DND-41 (cell line): ENCODE data around the gene ZXDC.

ENCODE experiments used
- ATAC-seq: fragments of 200-7000 bp; cut with Tn5 transposase; 3 replicates; pipeline ENCODE4 v1.9.1; 2021; ENCODE audit warnings: low read depth; ENCODE audit not compliant: insufficient read depth
- DNase-seq: peaks from one replicate; pipeline ENCODE4 v3.0.0-alpha.2; 2020
- H2AFZ ChIP-seq: 2 replicates; pipeline ENCODE4 v1.6.0; 2012; ENCODE audit warnings: low read depth, low read length
- H3K27ac ChIP-seq: 2 replicates; pipeline ENCODE4 v1.5.1; 2012; ENCODE audit warnings: low read length, inconsistent platforms
- H3K27me3 ChIP-seq: fragments of 200-600 bp; sonication (generic); 2 replicates; pipeline ENCODE4 v1.6.0; 2012; ENCODE audit warnings: low read length, mild to moderate bottlenecking, inconsistent platforms; ENCODE audit not compliant: insufficient read depth, poor library complexity
- H3K36me3 ChIP-seq: 2 replicates; pipeline ENCODE4 v1.5.1; 2012; ENCODE audit warnings: low read length, inconsistent platforms; ENCODE audit not compliant: insufficient read depth
- H3K4me1 ChIP-seq: 2 replicates; pipeline ENCODE4 v1.5.1; 2012; ENCODE audit warnings: mild to moderate bottlenecking, low read length; ENCODE audit not compliant: insufficient read depth
- H3K4me2 ChIP-seq: 2 replicates; pipeline ENCODE4 v1.6.0; 2012; ENCODE audit warnings: mild to moderate bottlenecking, moderate library complexity, low read length, inconsistent platforms; ENCODE audit not compliant: insufficient read depth
- H3K4me3 ChIP-seq, 2 experiments: fragments of 200-600 bp in 1 of 2; shearing (Covaris generic) in 1 of 2; 2 replicates each; pipeline ENCODE4 v1.5.1; 2012 to 2016; ENCODE audit warnings: inconsistent platforms in 2 of 2, low read length in 2 of 2, mild to moderate bottlenecking in 2 of 2, low read depth in 1 of 2, moderate library complexity in 1 of 2
- H3K79me2 ChIP-seq: 2 replicates; pipeline ENCODE4 v1.6.0; 2012; ENCODE audit warnings: low read length, inconsistent platforms; ENCODE audit not compliant: insufficient read depth
- H3K9ac ChIP-seq: 2 replicates; pipeline ENCODE4 v1.6.0; 2012; ENCODE audit warnings: low read depth, mild to moderate bottlenecking, inconsistent platforms, low read length, moderate library complexity
- H3K9me3 ChIP-seq: 2 replicates; pipeline ENCODE4 v1.5.1; 2012; ENCODE audit warnings: low read length, moderate library complexity, mild to moderate bottlenecking, inconsistent platforms; ENCODE audit not compliant: insufficient read depth, severe bottlenecking
- H4K20me1 ChIP-seq: 2 replicates; pipeline ENCODE4 v1.6.0; 2012; ENCODE audit warnings: low read length; ENCODE audit not compliant: insufficient read depth
- EZH2 ChIP-seq: IDR thresholded peaks from 3 replicates; pipeline ENCODE4 v1.6.1; 2012; ENCODE audit warnings: borderline replicate concordance, low read depth, mild to moderate bottlenecking, moderate library complexity, low read length, inconsistent platforms; ENCODE audit not compliant: severe bottlenecking
- TF ChIP-seq, protein P1 (sequence below): IDR thresholded peaks from 2 replicates; pipeline ENCODE4 v1.5.1; 2012; ENCODE audit warnings: borderline replicate concordance, low read length, moderate library complexity, mild to moderate bottlenecking; ENCODE audit not compliant: poor library complexity, severe bottlenecking; ENCODE audit errors: extremely low read depth

ZXDC gene

DNA sequence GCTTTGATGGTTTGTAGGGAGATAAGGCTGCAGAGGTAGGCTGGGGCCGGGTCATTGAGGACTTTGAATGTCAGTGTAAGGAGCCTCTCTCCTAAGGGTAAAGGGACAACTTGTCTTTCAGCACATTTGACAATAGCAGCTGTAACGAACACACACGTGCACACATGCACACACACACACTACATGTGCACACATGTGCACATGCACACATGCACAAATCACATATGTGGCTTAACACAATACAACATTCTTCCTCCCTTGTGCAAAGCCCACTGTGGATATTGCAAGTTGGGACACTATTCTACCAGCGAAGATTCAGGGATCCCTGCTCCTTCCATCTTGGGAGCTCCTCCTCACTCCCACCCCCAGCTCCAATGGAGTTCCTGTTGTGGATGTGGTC is 82.1 kb downstream of the ZXDC start:
- Histone ChIP-seq H4K20me1 (no peaks in the 10 kb centered on the region), H3K4me1 (no peaks in the 10 kb centered on the region), H3K4me2 (no peak overlapping the region), H3K79me2 (no peaks in the 10 kb centered on the region), H3K36me3 (no peaks in the 10 kb centered on the region), H3K9me3 (no peaks in the 10 kb centered on the region), H3K9ac (no peak overlapping the region), H2AFZ (no peak overlapping the region), H3K27me3 (peaks cover 13% of the 10 kb centered on the region), H3K4me3 (no peak overlapping the region), H3K27ac (no peak overlapping the region)
- no peak for TF ChIP-seq EZH2
- TF ChIP-seq, protein P1, sequence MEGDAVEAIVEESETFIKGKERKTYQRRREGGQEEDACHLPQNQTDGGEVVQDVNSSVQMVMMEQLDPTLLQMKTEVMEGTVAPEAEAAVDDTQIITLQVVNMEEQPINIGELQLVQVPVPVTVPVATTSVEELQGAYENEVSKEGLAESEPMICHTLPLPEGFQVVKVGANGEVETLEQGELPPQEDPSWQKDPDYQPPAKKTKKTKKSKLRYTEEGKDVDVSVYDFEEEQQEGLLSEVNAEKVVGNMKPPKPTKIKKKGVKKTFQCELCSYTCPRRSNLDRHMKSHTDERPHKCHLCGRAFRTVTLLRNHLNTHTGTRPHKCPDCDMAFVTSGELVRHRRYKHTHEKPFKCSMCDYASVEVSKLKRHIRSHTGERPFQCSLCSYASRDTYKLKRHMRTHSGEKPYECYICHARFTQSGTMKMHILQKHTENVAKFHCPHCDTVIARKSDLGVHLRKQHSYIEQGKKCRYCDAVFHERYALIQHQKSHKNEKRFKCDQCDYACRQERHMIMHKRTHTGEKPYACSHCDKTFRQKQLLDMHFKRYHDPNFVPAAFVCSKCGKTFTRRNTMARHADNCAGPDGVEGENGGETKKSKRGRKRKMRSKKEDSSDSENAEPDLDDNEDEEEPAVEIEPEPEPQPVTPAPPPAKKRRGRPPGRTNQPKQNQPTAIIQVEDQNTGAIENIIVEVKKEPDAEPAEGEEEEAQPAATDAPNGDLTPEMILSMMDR = no peak
- DNase-seq (no peak), ATAC-seq (no peak)

DNA sequence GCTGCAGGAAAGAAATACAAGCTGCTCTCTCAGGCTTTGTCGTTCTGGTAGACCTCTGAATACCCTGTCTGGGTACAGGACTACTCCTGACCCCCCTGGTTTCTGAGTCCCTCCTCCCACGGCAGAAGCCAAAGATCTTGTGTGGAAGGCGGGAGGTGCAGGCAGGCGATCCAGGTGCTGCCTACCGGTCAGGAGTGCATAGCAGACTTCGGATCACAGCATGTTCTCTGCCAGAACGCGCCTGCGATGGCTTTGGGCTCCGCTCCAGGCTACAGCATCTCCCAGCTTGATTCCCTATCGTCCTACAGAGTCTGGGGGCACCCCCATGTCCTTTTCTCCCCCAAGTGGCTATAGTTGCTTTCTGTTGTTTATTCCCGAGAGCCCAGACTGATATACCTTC is 83.4 kb downstream of the ZXDC start:
- Histone ChIP-seq H3K27ac (no peak overlapping the region), H3K36me3 (no peaks in the 10 kb centered on the region), H4K20me1 (no peaks in the 10 kb centered on the region), H3K9ac (no peak overlapping the region), H3K27me3 (peaks cover 13% of the 10 kb centered on the region), H3K79me2 (no peaks in the 10 kb centered on the region), H3K9me3 (no peaks in the 10 kb centered on the region), H3K4me2 (no peak overlapping the region), H3K4me1 (no peaks in the 10 kb centered on the region), H3K4me3 (no peak overlapping the region), H2AFZ (no peak overlapping the region)
- ATAC-seq = no peak
- DNase-seq = no peak
- no peak for TF ChIP-seq EZH2
- TF ChIP-seq, protein P1 = no peak

DNA sequence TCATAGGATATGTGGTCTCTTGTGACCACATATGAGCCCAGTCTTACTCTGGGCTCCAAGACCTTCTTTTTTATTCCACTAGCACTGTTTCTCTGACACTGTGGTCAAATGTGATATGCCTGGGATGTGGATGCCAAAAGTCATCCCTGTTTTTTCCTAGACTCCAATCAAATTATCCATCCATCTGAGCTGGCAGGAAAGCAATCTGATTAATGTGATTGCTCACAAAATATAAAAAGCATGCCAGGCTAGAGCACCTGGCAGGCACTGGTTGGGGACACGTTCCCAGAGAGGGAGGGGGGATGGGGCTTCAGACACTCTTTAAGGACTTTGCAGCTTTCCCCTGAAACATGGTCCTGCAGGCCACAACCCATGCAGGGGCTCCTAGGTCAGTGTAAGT is 84.1 kb downstream of the ZXDC start:
- H3K4me2 ChIP-seq = no peak overlapping the region
- H3K36me3 ChIP-seq = no peaks in the 10 kb centered on the region
- H3K79me2 ChIP-seq = no peaks in the 10 kb centered on the region
- H3K27me3 ChIP-seq = peaks cover 13% of the 10 kb centered on the region
- H4K20me1 ChIP-seq = no peaks in the 10 kb centered on the region
- H3K9me3 ChIP-seq = no peaks in the 10 kb centered on the region
- no peak overlapping the region for H3K9ac ChIP-seq
- TF ChIP-seq, protein P1 = no peak
- no peak for TF ChIP-seq EZH2
- no peak overlapping the region for H3K4me3 ChIP-seq
- H3K27ac ChIP-seq = no peak overlapping the region
- H2AFZ ChIP-seq = no peak overlapping the region
- DNase-seq = no peak
- H3K4me1 ChIP-seq = no peaks in the 10 kb centered on the region
- ATAC-seq = no peak

DNA sequence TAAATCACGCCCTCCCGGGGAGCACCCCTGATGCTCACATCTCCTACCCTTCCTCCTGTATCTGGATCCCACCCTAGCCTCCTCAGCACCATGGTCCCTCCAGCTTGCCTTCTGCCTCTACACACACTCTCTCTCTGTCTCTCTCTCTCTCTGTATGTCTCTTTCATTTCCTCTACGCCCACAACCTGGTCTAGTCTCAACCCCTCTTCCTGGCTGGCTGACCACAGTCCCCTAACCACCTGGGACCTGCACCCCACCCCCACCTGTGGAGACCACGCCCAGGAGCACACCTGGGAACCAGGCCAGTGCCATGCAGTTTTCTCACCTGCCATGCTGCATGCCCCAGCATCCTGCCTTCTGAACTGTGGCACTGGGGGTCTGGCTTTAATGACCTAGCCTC is 84.9 kb downstream of the ZXDC start:
- H3K27ac ChIP-seq = no peak overlapping the region
- H3K27me3 ChIP-seq = peaks cover 13% of the 10 kb centered on the region
- H2AFZ ChIP-seq = no peak overlapping the region
- ATAC-seq (no peak), DNase-seq (no peak)
- no peaks in the 10 kb centered on the region for H4K20me1 ChIP-seq
- H3K9ac ChIP-seq = no peak overlapping the region
- H3K9me3 ChIP-seq = no peaks in the 10 kb centered on the region
- no peaks in the 10 kb centered on the region for H3K36me3 ChIP-seq
- H3K4me3 ChIP-seq = no peak overlapping the region
- no peaks in the 10 kb centered on the region for H3K4me1 ChIP-seq
- TF ChIP-seq, protein P1 = no peak
- no peak overlapping the region for H3K4me2 ChIP-seq
- H3K79me2 ChIP-seq = no peaks in the 10 kb centered on the region
